Erythroblast (primary cell): Measurements from ENCODE around the gene OTULIN.

ENCODE experiments used
- DNase-seq, 2 experiments: peaks; one replicate each; lab custom pipeline; 2025; lab: John Stamatoyannopoulos, UW
- GATA1 ChIP-seq: IDR thresholded peaks from 2 replicates; pipeline ENCODE4 v1.6.1; 2011; ENCODE audit warnings: low read depth, mild to moderate bottlenecking, control low read depth, low read length, moderate library complexity
- POLR2A ChIP-seq: IDR thresholded peaks from 2 replicates; pipeline ENCODE4 v1.6.1; 2011; ENCODE audit warnings: mild to moderate bottlenecking, low read length

OTULIN gene

GRCh38 chr5:14739981-14740380, 75.5 kb downstream of the OTULIN start:
- TF ChIP-seq POLR2A (no peak), GATA1 (no peak)

GRCh38 chr5:14741131-14741530, 76.6 kb downstream of the OTULIN start:
- no peak for DNase-seq
- TF ChIP-seq POLR2A (no peak), GATA1 (no peak)

More at GRCh38 chr5:14739981-14740380, 75.5 kb downstream of the OTULIN start:
- DNase-seq: no peak

- DNase-seq: no peak
- no peak for TF ChIP-seq GATA1
- TF ChIP-seq POLR2A: no peak
Observed at GRCh38 chr5:14741801-14742440, 77.4 kb downstream of the OTULIN start.

GRCh38 chr5:14742498-14742897, 78.0 kb downstream of the OTULIN start:
- peak; percentile 10 to 20 for DNase-seq
- TF ChIP-seq GATA1 (no peak), POLR2A (no peak)

GRCh38 chr5:14743601-14744295, 79.2 kb downstream of the OTULIN start:
- TF ChIP-seq POLR2A (no peak), GATA1 (no peak)
- DNase-seq: no peak

GRCh38 chr5:14744296-14745187, 80.0 kb downstream of the OTULIN start:
- TF ChIP-seq POLR2A: no peak
- no peak for TF ChIP-seq GATA1
- DNase-seq: no peak

GRCh38 chr5:14745188-14745563, 80.7 kb downstream of the OTULIN start:
- no peak for DNase-seq
- TF ChIP-seq GATA1: no peak
- no peak for TF ChIP-seq POLR2A

GRCh38 chr5:14745753-14746152, 81.2 kb downstream of the OTULIN start:
- DNase-seq: no peak
- TF ChIP-seq GATA1 (no peak), POLR2A (no peak)

GRCh38 chr5:14748180-14748900, 83.8 kb downstream of the OTULIN start:
- DNase-seq: no peak
- TF ChIP-seq POLR2A (no peak), GATA1 (no peak)
